OCI-M2 (cell line): ENCODE measurements around the gene ZNRD2.
"Not testable (repeated sequence)": the region's sequence is repeated elsewhere in the genome, so short reads cannot be mapped to it uniquely, and the experiment has no call there.

Experiments
- DNase-seq: peaks from one replicate; lab custom pipeline; 2025; ENCODE audit not compliant: unreplicated experiment; lab: John Stamatoyannopoulos, UW

Gene ZNRD2

DNA sequence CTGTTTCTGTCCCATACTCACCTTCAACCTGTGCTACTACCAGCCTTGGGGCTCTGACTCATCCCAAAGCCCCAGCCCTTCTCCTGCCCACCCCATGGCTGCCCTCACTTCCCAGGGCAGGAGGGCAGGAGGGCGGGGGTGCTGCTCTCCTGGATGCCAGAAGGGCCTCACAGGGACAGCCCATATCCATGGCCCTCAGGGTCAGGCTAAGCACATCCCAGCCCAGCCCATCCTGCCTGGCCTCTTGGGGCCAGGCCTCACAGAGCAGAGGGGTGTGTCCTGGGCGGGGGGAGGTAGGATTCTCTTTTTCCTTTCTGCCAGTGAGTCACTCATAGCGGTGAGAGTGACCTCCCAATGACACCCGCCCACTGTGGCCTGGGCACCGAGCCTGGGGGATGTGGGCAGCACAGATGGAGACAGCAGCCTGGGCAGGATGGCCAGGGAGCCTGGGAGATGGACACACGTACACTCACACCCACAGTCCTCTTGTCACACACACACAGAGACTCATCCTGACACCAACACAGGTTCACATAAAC lies 14.5 kb upstream of the ZNRD2 start:
- no peak for DNase-seq

DNA sequence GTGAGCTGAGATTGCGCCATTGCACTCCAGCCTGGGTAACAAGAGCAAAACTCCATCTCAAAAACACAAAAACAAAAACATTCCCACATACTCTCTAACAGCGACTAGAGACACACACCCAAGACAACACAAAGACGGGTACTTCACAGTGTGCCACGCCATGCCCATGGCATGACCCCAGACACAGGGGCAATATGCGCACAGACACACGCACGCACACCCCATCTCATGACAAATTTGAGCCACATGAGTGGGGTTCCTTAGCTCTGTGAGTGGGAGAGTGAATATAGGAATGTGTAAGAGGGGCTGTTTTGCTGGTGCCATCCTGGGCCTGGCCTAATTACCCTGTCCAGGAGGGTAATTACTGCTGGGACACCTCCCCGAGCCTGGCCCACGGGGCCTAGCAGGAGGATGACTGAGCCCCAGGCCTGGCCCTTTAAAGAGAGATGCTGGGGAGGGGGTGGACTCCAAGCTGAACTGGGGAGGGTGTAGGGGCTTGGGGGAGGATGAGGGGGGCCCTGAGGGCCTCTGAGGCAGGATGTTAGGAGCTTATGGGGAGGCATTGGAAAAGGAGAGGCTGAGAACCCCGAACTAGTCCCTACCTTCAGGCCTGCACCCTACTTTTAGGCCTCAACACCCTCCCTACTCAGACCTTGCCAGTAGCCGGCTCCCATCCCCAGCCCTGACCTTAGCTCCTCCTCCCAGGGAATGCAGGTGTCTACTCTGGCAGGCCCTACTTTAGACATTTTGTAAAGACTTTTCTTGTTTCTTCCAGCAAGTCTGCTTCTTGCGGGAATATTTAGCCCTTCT lies 13.6 kb upstream of the ZNRD2 start:
- no peak for DNase-seq

DNA sequence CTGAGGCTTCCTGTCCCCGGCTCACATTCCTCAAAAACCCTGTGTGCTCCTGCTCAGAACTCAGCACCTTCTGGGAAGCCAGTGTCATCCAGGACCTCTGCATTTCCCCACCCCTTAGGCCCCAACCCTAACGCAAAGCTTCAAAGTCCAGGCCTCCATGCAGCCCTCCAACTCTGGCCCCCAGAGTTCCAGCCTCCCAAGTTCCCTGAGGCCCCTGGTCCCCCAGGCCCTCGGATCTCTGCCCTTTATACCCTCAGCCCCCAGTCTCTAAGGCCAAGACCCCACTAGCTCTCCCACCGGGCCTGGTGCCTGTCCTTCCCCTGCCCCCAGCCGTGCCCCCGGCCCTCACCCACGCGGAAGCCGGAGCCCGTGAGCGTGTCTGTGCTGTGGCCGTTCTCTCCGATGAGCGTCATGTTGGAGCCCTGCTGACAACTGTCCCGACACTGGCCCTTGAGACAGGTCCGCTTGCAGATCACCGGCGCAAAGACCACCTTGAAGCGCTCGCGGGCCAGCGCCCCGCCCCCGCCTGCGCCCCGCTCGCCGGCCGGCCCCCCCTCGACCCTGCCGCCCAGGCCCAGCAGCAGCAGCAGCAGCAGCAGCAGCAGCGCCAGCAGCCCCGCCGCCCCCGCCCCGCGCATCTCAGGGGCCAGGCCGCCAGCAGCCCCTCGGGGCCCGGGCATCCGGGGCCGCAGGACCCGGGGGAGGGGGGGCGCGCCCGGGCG lies 12.8 kb upstream of the ZNRD2 start:
- no peak for DNase-seq

DNA sequence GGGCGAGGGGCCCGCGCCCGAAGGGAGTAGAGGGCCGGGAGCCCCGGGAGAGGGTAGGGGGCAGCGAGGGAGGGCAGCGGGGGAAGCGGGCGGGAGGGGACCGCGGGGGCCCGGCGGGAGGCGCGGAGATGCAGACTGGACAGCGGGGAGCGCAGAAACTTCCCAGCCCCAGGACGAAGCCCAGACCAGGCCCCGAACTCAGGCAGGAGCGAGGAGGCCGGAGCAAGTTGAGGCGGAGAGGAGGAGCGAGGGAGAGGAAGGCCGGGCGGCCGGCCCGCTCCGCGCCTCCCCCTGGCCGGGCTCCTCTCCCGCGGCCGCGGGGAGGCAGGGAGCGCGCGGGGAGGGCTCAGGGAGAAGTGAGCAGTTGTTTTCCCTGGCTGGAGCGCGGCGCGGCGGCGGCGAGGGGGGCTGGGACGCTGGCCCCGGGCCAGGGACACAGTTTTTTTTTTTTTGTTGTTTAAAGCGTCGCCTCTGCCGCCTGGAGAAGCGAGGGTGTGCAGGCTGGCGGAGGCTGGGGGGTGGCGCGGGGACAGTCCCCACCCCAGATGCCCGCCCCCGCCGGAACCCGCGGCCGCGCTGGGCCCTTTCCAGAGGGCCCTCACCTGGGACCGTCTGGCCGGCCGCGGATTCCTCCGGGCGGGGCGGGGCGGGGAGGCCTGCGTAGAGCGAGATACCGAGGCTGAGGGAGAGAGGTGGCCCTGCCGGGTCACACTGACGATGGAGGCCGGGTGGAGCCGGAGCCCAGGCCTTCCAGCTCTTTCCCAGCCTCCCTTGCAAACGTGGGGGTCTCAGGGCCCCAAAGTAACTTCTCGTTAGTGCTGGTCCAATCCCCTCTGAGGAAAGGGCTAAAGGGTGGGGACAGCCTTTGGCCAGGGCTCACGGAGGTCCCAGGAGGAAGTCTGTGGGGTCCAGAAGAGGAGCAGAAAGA lies 12.0 kb upstream of the ZNRD2 start, which contains the start of gene LTBP3:
TSS of gene LTBP3 (minus strand) at position 358 of the 928 bp plus-strand sequence. CDS start 400 bp downstream, outside the sequence.
- no peak for DNase-seq

DNA sequence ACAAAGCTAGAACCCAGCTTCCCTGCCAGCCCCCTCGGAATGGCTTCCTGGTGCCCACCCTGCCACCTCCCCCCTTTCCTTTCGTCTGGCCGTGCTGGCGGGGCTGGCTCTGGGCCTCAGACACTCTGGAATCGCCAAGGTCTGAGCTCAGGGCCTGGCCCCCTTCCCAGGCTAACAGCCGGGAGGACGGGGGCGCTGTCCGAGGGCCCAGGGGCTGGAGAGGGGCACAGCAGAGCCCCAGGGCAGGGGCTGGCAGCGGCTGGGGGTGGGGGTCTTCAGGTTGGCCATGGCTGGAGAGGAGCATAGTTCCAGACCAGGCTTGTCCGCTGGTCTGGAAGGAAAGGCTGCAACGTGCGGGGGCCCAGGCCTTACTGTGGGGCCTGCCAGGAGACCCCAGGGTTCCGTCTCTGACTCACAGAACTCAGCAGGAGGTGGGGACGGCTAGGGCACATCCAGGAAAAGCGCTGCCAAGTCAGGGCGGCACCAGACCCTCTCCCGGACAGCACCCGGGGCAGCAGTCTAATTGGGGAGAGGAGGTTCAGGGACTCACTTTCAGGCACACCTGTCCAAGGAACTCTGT lies 11.3 kb upstream of the ZNRD2 start:
- no peak for DNase-seq

DNA sequence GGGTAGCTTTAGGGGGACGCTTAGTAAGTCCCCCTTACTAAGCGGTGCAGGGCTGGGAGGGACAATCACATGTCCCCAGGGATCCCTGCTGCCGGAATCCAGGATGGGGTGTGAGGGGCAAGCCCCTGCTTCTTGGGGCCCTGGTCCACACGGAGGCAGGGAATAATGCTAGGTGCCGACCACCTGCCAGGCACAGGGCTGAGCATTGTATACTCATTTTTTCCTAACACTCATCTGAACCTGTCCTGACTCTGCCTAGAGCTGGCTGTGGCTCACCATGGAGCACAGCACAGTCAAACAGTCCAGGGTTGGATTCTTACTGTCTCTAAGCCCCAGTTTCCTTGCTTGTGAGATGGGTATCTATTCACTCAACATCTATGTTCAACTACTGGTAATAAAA lies 10.7 kb upstream of the ZNRD2 start:
- no peak for DNase-seq

DNA sequence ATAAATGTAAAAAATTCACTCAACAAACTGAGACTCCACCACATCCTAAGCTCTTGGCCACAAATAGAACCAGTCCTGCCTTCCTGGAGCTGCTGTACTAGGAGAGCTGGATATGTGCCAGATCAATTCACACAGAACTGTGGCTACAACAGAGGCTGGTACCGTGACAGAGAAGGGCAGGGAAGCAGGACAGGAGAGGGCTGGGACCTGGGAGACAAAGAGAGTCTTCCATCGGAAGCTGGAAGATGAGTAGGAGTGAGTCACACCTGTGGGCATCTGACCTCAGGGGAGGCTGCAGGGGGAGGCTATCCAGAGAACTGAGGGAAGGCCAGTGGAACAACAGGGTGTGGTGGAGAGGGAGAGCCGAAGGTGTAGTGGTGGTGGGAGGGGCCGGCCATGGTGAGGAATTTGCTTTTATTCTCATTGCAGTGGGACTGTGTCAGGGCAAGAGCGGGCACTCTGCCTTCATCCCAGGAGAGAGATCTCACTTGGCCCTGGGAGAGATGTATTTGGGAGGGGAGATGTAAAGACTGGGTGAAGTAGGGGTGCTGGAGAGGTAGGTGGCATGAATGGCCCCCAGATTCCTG lies 10.2 kb upstream of the ZNRD2 start:
- DNase-seq = no peak

DNA sequence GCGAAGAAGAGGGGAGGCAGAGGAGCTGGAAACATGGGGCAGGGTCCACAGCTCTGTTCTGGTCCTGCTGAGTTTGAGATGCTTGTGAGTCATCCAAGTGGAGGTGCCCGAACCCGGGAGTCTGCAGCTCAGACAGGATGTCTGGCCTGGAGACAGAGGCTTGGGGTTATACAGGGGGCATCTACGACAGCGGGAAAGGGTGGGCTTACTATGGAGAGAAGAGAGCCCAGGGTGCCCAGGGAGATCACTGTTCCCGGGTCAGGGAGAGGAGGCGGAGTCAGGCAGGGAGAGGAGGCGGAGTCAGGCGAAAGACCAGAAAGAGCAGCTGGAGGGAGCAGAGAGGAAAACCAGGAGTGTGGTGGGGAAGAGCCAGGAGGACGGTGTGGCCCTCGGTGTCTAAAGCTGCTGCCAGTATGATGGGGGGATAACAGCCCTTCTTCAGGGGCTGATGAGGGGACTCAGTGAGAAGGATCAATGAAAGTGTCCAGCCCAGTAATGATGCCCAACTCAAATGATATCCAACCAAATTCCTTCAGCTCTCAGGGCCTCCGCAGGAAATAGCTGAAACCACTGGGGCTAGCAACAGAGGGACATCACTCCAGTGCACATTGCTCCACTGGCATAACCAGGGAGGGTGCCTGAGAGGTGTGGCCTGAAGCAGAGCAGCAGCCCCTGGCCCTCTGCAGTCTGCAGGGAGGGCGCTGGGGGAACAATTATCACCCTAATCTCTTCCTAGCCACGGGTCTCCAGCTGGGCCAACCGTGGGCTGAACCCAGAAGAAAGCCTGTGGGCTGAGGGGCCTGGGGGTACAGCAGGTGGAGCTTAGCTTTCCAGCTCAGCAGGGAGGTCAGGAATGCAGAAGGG lies 9.5 kb upstream of the ZNRD2 start:
- no peak for DNase-seq

DNA sequence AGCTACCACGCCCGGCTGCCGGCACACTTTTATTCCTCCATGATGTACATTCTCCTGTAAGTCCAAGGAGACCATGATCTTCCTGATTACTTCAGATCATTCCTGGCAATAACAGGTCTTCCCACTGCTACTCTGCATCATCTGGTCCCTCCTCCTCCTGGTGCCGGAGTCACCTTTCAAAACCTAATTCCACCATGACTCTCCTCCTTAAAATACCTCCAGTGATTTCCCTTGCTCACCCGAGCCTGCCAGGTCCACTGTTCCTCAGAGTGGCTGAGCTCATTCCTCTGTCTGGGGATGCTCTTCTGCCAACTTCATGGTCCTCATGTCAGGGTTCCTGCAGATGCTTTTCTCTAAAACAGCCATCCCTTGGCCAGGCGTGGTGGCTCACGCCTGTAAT lies 8.3 kb upstream of the ZNRD2 start:
- no peak for DNase-seq

DNA sequence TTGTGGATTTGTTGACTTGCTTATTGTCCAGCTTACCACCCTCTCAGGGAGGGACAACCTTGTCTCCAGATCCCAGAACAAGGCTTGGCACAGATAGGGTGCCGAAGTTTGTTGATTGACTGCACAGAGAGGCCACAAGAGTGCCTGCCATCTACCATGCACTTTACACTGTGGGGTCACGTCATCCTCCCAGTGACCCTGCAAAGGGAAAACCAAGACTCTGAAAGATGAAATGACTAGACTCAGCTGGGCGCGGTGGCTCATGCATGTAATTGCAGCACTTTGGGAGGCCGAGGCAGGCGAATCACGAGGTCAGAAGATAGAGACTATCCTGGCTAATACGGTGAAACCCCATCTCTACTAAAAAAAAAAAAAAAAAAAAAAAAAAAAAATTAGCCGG lies 7.5 kb upstream of the ZNRD2 start:
- DNase-seq = no peak

DNA sequence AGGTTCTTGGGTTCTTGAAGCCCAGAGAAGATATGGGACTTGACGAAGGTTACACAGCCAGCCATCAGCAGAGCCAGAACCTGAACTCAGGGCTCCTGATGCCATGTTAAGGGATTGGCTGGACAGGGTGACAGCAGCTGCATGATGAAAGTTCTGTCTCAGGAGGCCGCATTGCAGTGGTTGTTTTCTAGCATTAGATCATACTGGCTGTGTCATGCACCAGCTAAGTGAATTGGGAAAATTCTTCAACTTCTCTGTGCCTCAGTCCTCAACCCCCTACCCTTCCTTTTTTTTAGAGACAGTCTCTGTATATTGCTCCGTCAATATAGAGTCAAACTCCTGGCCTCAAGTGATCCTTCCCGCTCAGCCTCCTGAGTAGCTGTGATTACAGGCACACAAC lies 6.7 kb upstream of the ZNRD2 start:
- no peak for DNase-seq

DNA sequence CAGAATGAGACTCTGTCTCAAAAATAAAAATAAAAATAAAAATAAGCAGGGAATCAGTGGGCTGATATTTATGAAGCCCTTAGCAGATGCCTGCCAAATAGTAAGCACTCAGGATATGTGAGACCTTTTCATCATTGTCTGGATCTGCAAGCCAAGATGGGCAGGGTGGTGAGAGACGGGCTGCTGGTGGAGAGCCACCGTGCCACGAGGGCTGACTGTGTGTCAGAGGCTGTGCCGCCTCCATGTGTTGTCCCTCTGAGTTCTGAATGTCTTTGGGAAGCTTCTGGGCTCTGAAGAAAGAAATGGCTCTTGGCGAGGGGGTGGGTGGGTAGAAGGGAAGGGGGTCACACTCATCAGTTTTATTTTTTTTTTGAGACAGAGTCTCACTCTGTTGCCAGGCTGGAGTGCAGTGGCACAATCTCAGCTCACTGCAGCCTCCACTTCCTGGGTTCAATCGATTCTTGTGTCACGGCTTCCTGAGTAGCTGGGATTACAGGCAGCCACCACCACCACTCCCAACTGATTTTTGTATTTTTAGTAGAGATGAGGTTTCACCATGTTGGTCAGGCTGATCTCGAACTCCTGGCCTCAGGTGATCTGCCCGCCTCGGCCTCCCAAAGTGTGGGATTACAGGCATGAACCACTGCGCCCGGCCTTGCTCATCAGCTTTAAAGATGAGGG lies 5.3 kb upstream of the ZNRD2 start:
- DNase-seq = not testable (repeated sequence)

DNA sequence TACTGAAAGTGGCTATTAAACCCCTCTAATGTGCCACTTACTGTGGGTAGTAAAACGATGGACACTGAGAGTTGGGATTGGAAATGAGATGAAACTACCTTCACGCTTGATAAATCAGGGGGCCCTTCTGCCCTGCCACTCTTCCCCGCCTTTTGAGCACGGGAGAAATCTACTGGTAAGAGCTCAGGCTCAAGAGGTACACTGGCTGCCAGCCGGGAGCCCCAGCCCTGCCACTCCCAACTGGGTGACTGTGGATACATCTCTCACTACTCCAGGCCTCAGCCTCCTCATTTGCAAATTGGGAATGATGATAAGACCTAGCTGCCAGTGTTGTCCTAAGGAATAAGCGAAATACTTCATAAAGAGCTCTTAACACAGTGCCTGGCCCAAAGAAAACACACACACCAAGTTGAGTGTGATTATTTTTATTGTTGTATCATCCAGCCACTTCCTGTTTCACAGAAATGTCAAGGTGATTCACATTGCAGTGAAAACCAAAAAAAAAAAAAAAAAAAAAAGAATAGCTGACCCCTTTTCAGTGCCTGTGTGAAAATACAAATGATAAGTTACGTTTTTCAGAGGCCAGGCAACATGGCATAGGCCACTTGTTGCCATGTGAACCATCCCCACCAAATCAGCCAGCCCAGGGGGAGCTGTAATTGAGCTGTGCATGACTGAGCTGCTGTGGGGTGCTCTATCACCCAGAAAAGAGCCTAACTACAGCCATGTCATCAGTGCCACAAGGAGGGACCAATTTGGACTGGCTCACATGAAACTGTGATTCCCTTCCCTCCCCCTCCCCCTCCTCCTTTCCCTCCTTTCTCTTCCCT lies 4.4 kb upstream of the ZNRD2 start:
- no peak for DNase-seq

DNA sequence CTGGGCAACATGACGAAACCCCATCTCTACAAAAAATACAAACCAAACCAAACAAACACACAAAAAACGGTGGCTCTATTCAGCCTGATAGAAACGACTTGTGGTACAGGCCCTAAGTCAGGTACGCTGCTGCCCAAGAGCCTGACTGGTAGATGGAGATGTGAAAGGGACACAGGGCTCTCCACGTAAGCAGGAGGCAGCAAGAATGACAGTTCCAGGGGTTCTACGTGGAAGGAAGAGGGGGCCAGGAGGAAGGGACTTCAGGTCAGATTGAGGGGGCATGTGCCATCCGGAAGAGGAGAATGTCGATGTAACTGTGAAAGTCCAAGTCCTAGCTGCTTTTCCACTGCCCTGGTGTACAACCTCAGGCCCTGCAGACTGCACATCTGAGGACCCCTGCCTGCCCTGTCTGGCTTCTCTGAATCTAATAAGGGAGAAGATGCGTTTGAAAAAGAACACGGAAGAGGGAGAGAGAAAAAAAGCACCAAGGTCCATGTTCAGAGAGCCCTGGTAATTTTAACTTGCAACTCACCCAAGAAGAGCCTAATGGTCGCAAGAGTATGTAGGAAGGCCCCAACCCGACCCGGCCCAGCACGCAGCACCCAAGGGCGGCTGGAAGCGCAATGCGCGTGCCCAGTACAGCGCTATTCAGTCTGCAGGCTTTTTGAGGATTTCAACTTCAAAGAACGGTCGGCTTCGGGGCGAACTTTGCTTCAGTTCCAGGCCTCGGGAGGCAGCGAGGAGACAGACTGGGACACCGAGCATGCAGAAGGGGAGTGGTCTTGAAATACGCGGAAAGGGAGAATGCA lies 909 bp upstream of the ZNRD2 start:
- no peak for DNase-seq

DNA sequence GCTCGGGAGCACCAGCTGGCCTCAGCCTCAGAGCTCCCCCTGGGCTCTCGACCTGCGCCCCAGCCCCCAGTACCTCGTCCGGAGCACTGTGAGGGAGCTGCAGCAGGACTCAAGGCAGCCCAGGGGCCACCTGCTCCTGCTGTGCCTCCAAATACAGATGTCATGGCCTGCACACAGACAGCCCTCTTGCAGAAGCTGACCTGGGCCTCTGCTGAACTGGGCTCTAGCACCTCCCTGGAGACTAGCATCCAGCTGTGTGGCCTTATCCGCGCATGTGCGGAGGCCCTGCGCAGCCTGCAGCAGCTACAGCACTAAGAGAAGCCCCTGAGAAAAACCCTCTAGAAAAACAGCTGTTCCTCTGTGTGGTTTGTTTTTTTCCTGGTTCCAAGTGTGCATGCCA lies 1.1 kb downstream of the ZNRD2 start:
- no peak for DNase-seq

DNA sequence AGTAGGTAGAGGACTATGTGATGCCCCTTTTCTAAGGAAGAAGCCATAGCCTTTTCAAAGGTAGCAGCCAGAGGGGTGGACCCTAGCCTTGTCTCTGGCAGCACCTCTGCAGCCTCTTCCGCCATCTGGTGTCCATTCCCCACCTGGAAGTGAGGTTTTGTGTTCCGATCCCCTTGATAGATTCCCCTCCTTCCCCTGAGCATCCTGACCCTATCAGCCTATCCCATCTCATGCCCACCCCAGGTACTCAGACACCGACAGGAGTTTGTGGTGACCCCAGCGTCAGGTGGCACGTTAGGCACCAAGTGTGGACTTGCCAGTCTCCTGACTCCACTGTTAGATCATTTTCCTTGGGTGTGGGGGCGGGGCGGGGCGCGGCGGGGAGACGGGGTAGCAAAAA lies 1.7 kb downstream of the ZNRD2 start:
- DNase-seq = no peak

DNA sequence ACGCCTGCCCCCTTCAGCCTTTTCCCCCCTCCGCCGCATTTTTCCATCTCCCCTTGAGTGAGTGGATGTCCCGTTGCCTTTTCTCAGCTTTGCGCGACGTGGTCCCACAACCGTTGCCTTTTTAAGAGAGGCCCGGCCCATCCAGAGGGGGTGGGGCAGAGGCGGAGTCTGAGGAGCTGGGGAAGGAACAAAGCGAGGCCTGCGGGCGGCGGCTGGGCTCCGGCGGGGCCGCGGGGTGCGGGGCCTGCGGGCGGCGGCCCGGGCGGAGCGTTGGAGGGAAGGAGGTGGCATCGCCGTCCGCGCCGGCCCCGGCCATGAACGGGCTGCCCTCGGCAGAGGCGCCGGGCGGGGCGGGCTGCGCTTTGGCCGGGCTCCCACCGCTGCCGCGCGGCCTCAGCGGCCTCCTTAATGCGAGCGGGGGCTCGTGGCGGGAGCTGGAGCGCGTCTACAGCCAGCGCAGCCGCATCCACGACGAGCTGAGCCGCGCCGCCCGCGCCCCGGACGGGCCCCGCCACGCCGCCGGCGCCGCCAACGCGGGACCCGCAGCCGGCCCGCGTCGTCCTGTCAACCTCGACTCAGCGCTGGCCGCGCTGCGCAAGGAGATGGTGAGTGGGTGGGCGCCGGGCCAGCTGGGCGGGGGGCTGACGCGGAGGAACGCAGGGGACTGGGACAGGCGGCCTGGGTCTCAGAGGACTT lies 2.2 kb downstream of the ZNRD2 start, which contains the start of gene FAM89B:
TSS of gene FAM89B (plus strand) at position 183 of the 696 bp plus-strand sequence. CDS start at position 315, 132 bp downstream.
- DNase-seq = no peak
